H9 (cell line): ENCODE measurements around the gene WDSUB1. TPM values are rescaled to one million over a fixed set of nuclear protein-coding genes. Genes with fewer than 3 reads are reported as not detected.

ENCODE experiments used
- DNase-seq: peaks from one replicate; pipeline ENCODE4 v3.0.0-alpha.2; 2017
- H2AFZ ChIP-seq: one replicate; pipeline ENCODE4 v1.6.1; 2013; ENCODE audit warnings: mild to moderate bottlenecking, low read length, control low read depth, moderate library complexity
- H2AK5ac ChIP-seq: 2 replicates; pipeline ENCODE4 v1.6.1; 2013; ENCODE audit warnings: low read length, control low read depth, mixed read lengths; ENCODE audit not compliant: insufficient read length
- H2BK120ac ChIP-seq: one replicate; pipeline ENCODE4 v1.6.1; 2013; ENCODE audit warnings: low read depth, mild to moderate bottlenecking, low read length, control low read depth, inconsistent platforms; ENCODE audit not compliant: poor library complexity, severe bottlenecking
- H2BK12ac ChIP-seq: 2 replicates; pipeline ENCODE4 v1.6.1; 2013; ENCODE audit warnings: low read length, control low read depth, mixed read lengths, low read depth; ENCODE audit not compliant: insufficient read length
- H2BK15ac ChIP-seq: 2 replicates; pipeline ENCODE4 v1.6.1; 2013; ENCODE audit warnings: low read depth, low read length, control low read depth
- H2BK20ac ChIP-seq: one replicate; pipeline ENCODE4 v1.6.1; 2013; ENCODE audit warnings: low read depth, mild to moderate bottlenecking, low read length, control low read depth, inconsistent platforms; ENCODE audit not compliant: poor library complexity, severe bottlenecking
- H2BK5ac ChIP-seq: 2 replicates; pipeline ENCODE4 v1.6.1; 2013; ENCODE audit warnings: low read length, control low read depth, mixed read lengths; ENCODE audit not compliant: insufficient read length
- H3K14ac ChIP-seq: 2 replicates; pipeline ENCODE4 v1.6.1; 2013; ENCODE audit warnings: low read length, control low read depth; ENCODE audit not compliant: insufficient read depth
- H3K18ac ChIP-seq: 2 replicates; pipeline ENCODE4 v1.6.1; 2013; ENCODE audit warnings: low read depth, mild to moderate bottlenecking, mixed read lengths, low read length, control low read depth; ENCODE audit not compliant: insufficient read length
- H3K23ac ChIP-seq: 2 replicates; pipeline ENCODE4 v1.6.1; 2013; ENCODE audit warnings: low read length, control low read depth, mixed read lengths, low read depth; ENCODE audit not compliant: insufficient read length
- H3K23me2 ChIP-seq: 2 replicates; pipeline ENCODE4 v1.6.1; 2013; ENCODE audit warnings: low read depth, mild to moderate bottlenecking, mixed read lengths, low read length, control low read depth; ENCODE audit not compliant: insufficient read length, poor library complexity, severe bottlenecking
- H3K27ac ChIP-seq: 2 replicates; pipeline ENCODE4 v1.5.1; 2013; ENCODE audit warnings: low read length, control low read depth, mixed read lengths, low read depth; ENCODE audit not compliant: insufficient read length
- H3K27me3 ChIP-seq: 2 replicates; pipeline ENCODE4 v1.6.1; 2013; ENCODE audit warnings: low read length, control low read depth, inconsistent platforms; ENCODE audit not compliant: insufficient read depth
- H3K4ac ChIP-seq: 2 replicates; pipeline ENCODE4 v1.6.1; 2013; ENCODE audit warnings: low read depth, mild to moderate bottlenecking, control low read depth, inconsistent platforms, low read length, moderate library complexity
- H3K4me1 ChIP-seq: 2 replicates; pipeline ENCODE4 v1.6.1; 2013; ENCODE audit warnings: low read length, control low read depth, inconsistent platforms; ENCODE audit not compliant: insufficient read depth
- H3K4me2 ChIP-seq: 2 replicates; pipeline ENCODE4 v1.6.1; 2013; ENCODE audit warnings: low read length, control low read depth, mixed read lengths; ENCODE audit not compliant: insufficient read length, insufficient read depth
- H3K56ac ChIP-seq: 2 replicates; pipeline ENCODE4 v1.6.1; 2013; ENCODE audit warnings: low read depth, mild to moderate bottlenecking, mixed read lengths, low read length, control low read depth; ENCODE audit not compliant: insufficient read length
- H3K79me1 ChIP-seq: 2 replicates; pipeline ENCODE4 v1.6.1; 2013; ENCODE audit warnings: low read depth, mild to moderate bottlenecking, moderate library complexity, low read length, control low read depth, inconsistent platforms; ENCODE audit not compliant: insufficient read depth, poor library complexity, severe bottlenecking
- H3K79me2 ChIP-seq: 2 replicates; pipeline ENCODE4 v1.6.1; 2013; ENCODE audit warnings: low read length, control low read depth, inconsistent platforms; ENCODE audit not compliant: insufficient read depth
- H3K9ac ChIP-seq: 2 replicates; pipeline ENCODE4 v1.6.1; 2013; ENCODE audit warnings: low read length, control low read depth, mixed read lengths; ENCODE audit not compliant: insufficient read length; ENCODE audit errors: extremely low read depth
- H3K9me3 ChIP-seq: one replicate; pipeline ENCODE4 v1.6.1; 2013; ENCODE audit warnings: low read depth, low read length, inconsistent platforms; ENCODE audit not compliant: control insufficient read depth
- H3T11ph ChIP-seq: one replicate; pipeline ENCODE4 v1.6.1; 2013; ENCODE audit warnings: mild to moderate bottlenecking, low read length, control low read depth, inconsistent platforms
- H4K20me1 ChIP-seq: one replicate; pipeline ENCODE4 v1.6.1; 2013; ENCODE audit not compliant: control insufficient read depth, insufficient read length, insufficient read depth
- H4K5ac ChIP-seq: 2 replicates; pipeline ENCODE4 v1.6.1; 2013; ENCODE audit warnings: low read depth, mild to moderate bottlenecking, mixed read lengths, low read length, control low read depth; ENCODE audit not compliant: insufficient read length
- H4K8ac ChIP-seq: replicated peaks from 2 replicates; pipeline ENCODE4 v1.6.1; 2013; ENCODE audit warnings: low read length, control low read depth, mixed read lengths, low read depth; ENCODE audit not compliant: insufficient read length
- H4K91ac ChIP-seq: 2 replicates; pipeline ENCODE4 v1.6.1; 2013; ENCODE audit warnings: low read depth, mild to moderate bottlenecking, moderate library complexity, mixed read lengths, low read length, control low read depth; ENCODE audit not compliant: insufficient read length
- H3K27ac Mint-ChIP-seq, 3 experiments: 2 replicates in 2 of 3; 3 replicates in 1 of 3; pipeline ENCODE4 v1.8.0; 2020 to 2021; ENCODE audit warnings: mixed read lengths in 3 of 3, mild to moderate bottlenecking in 1 of 3, moderate library complexity in 1 of 3
- H3K27me3 Mint-ChIP-seq: 2 replicates; pipeline ENCODE4 v1.8.0; 2021; ENCODE audit warnings: low read depth, mild to moderate bottlenecking, moderate library complexity, mixed read lengths
- H3K36me3 Mint-ChIP-seq, 3 experiments: 2 replicates in 2 of 3; 3 replicates in 1 of 3; pipeline ENCODE4 v1.8.0; 2020 to 2021; ENCODE audit warnings: low read depth in 3 of 3, mixed read lengths in 3 of 3; ENCODE audit not compliant: insufficient read depth in 1 of 3
- H3K4me1 Mint-ChIP-seq, 2 experiments: 2 replicates each; pipeline ENCODE4 v1.8.0; 2020; ENCODE audit warnings: mixed read lengths in 2 of 2
- H3K4me3 Mint-ChIP-seq, 2 experiments: 2 replicates in 1 of 2; 3 replicates in 1 of 2; pipeline ENCODE4 v1.8.0; 2020 to 2021; ENCODE audit warnings: mild to moderate bottlenecking in 2 of 2, mixed read lengths in 2 of 2, moderate library complexity in 1 of 2
- H3K9me3 Mint-ChIP-seq, 2 experiments: 2 replicates in 1 of 2; 3 replicates in 1 of 2; pipeline ENCODE4 v1.8.0; 2020; ENCODE audit warnings: mild to moderate bottlenecking in 2 of 2, mixed read lengths in 2 of 2, moderate library complexity in 1 of 2
- whole genome bisulfite sequencing: extraction: QIAGEN DNeasy Blood & Tissue Kit; methylation state at CpG from one replicate; pipeline ENCODE4 v1.1.7; 2013; ENCODE audit warnings: missing lambda C conversion rate, low lambda C conversion rate, mixed read lengths; ENCODE audit not compliant: insufficient read length; ENCODE audit errors: extremely low coverage; 5-methylcytosine and 5-hydroxymethylcytosine counted together
- total RNA-seq: library from RNA; stranded (reverse); gene quantifications from 2 replicates; pipeline ENCODE4 v1.2.1, GENCODE V29; 2021
- TF ChIP-seq, protein P1 (sequence below): fragments of 200-600 bp; sonication (generic); conservative IDR thresholded peaks from 3 replicates; pipeline ENCODE4 v1.8.0; 2021; ENCODE audit warnings: antibody characterized with exemption, mild to moderate bottlenecking

Gene WDSUB1
- total RNA-seq, 1 experiment from 2014 or later: 5.5 TPM

DNA sequence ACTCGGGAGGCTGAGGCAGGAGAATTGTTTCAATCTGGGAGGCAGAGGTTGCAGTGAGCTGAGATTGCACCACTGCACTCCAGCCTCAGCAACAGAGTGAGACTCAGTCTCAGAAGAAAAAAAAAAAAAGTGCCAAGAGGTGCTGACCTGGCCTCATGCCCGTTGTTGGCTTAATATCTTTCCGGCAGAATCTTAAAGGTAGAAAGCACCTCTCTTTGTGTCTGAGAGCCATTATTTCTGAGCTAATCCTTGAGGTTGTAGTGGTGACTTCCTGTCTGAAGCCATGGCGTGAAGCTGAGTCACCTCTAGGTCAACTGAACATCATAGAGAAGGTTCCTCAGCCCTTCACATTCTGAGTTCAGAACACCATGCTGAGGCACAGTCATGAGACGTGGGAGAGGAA, 60.4 kb downstream of the WDSUB1 start:
- Histone ChIP-seq H3K14ac (no peak overlapping the region), H3K4me2 (no peak overlapping the region), H2AFZ (no peak overlapping the region), H3K9me3 (no peaks in the 10 kb centered on the region), H3K23me2 (no peaks in the 10 kb centered on the region), H3K4me1 (no peaks in the 10 kb centered on the region), H2BK15ac (no peak overlapping the region), H3K79me1 (no peaks in the 10 kb centered on the region), H4K91ac (no peak overlapping the region), H2BK120ac (no peak overlapping the region), H3K27me3 (no peaks in the 10 kb centered on the region), H3K9ac (no peak overlapping the region), H3K56ac (no peak overlapping the region), H4K5ac (no peak overlapping the region), H2BK12ac (no peak overlapping the region), H2BK5ac (no peak overlapping the region), H4K8ac (no peak overlapping the region), H3K18ac (no peak overlapping the region), H2BK20ac (no peak overlapping the region), H3K4ac (no peak overlapping the region), H3K27ac (no peak overlapping the region), H2AK5ac (no peak overlapping the region), H3T11ph (no peak overlapping the region), H3K79me2 (no peaks in the 10 kb centered on the region), H3K23ac (no peak overlapping the region), H4K20me1 (no peaks in the 10 kb centered on the region)
- no peak for DNase-seq
- Mint-ChIP-seq H3K27ac (no peak overlapping the region), H3K27me3 (peaks cover 2% of the 10 kb centered on the region; the same call in 1 of the 2 replicates), H3K4me3 (no peak overlapping the region), H3K9me3 (no peaks in the 10 kb centered on the region), H3K36me3 (peaks cover 0 to 11% (median 0%) of the 10 kb centered on the region in 3 experiments; a peak in 4 of 7 replicates), H3K4me1 (peaks cover 0 to 9% of the 10 kb centered on the region in 2 experiments; a peak in 2 of 4 replicates)
- TF ChIP-seq, protein P1, sequence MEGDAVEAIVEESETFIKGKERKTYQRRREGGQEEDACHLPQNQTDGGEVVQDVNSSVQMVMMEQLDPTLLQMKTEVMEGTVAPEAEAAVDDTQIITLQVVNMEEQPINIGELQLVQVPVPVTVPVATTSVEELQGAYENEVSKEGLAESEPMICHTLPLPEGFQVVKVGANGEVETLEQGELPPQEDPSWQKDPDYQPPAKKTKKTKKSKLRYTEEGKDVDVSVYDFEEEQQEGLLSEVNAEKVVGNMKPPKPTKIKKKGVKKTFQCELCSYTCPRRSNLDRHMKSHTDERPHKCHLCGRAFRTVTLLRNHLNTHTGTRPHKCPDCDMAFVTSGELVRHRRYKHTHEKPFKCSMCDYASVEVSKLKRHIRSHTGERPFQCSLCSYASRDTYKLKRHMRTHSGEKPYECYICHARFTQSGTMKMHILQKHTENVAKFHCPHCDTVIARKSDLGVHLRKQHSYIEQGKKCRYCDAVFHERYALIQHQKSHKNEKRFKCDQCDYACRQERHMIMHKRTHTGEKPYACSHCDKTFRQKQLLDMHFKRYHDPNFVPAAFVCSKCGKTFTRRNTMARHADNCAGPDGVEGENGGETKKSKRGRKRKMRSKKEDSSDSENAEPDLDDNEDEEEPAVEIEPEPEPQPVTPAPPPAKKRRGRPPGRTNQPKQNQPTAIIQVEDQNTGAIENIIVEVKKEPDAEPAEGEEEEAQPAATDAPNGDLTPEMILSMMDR: no peak
- no CpG with 5 or more reads among the region's 5 CpGs for WGBS
